ENCODE data around the gene TAF11L12. TPM values are rescaled to one million over a fixed set of nuclear protein-coding genes. Genes with fewer than 3 reads are reported as not detected.

TAF11L12 gene
- total RNA-seq, 1 donor from 2014 or later = not detected

Small RNA genes lying within 50 kb of the gene (small RNA-seq; reads per million reads assigned to genes)
- not detected for gene AC233724.1
- not detected for gene AC233724.2
- gene AC233724.3 = not detected
- not detected for gene AC233724.4
- gene AC233724.6 = not detected
- not detected for gene AC233724.7

Other genes starting within 250 kb of the TAF11L12 start
- gene TAF11L2, start 112.2 kb upstream of the TAF11L12 start, total RNA-seq = not detected
- gene TAF11L3, start 92.0 kb upstream of the TAF11L12 start, total RNA-seq = not detected
- gene TAF11L4, start 88.6 kb upstream of the TAF11L12 start, total RNA-seq = not detected
- not detected for gene TAF11L5, start 85.2 kb upstream of the TAF11L12 start, total RNA-seq
- not detected for gene TAF11L6, start 81.7 kb upstream of the TAF11L12 start, total RNA-seq
- not detected for gene TAF11L7, start 24.6 kb upstream of the TAF11L12 start, total RNA-seq
- not detected for gene TAF11L8, start 19.4 kb upstream of the TAF11L12 start, total RNA-seq
- not detected for gene TAF11L9, start 16.0 kb upstream of the TAF11L12 start, total RNA-seq
- gene TAF11L10, start 12.6 kb upstream of the TAF11L12 start, total RNA-seq = not detected
- gene TAF11L11, start 6.2 kb upstream of the TAF11L12 start, total RNA-seq = not detected
- gene TAF11L13, start 21.7 kb downstream of the TAF11L12 start, total RNA-seq = not detected
- gene TAF11L14, start 24.1 kb downstream of the TAF11L12 start, total RNA-seq = not detected

All from frontal cortex (tissue), 1 donor.